ENCODE data around the gene STK4. TPM values are rescaled to one million over a fixed set of nuclear protein-coding genes. Genes with fewer than 3 reads are reported as not detected.
"Not testable (repeated sequence)": the region's sequence is repeated elsewhere in the genome, so short reads cannot be mapped to it uniquely, and the experiment has no call there.

STK4 gene
- total RNA-seq, 4 donors from 2014 or later, result 25.4 to 63.9 (median 33.5) TPM

- 54% methylated on average over 4 of the region's 4 CpGs for WGBS
- H3K4me1 ChIP-seq, result peaks cover 6% of the 10 kb centered on the region
- H3K27me3 ChIP-seq, result no peaks in the 10 kb centered on the region
- peaks cover 5% of the 10 kb centered on the region for H3K36me3 ChIP-seq
- no peaks in the 10 kb centered on the region for H3K9me3 ChIP-seq
- no peak overlapping the region for H3K4me3 ChIP-seq
- no peak for TF ChIP-seq POLR2A (IDR thresholded peaks at IDR 0.05)
- no peak for TF ChIP-seq POLR2AphosphoS5 (IDR thresholded peaks at IDR 0.05)
- TF ChIP-seq CTCF (IDR thresholded peaks at IDR 0.05), result no peak
- TF ChIP-seq EP300 (IDR thresholded peaks at IDR 0.05), result no peak
- no peak for DNase-seq (ENCODE audit: low spot score in 2 of 2)
- H3K27ac ChIP-seq, result peak overlapping the region; percentile 38
Measured at GRCh38 chr20:45061244-45061643, 94.9 kb downstream of the STK4 start.

- H3K4me3 ChIP-seq; H3K27me3 ChIP-seq; DNase-seq (ENCODE audit: low spot score in 2 of 2); H3K36me3 ChIP-seq; H3K27ac ChIP-seq; H3K9me3 ChIP-seq: not testable (repeated sequence)
- peaks cover 12% of the 10 kb centered on the region for H3K4me1 ChIP-seq
- WGBS, result 57% methylated on average over 2 of the region's 2 CpGs
Measured at GRCh38 chr20:45063107-45063506, 96.8 kb downstream of the STK4 start.

GRCh38 chr20:45064812-45065211 is 98.5 kb downstream of the STK4 start:
- H3K27ac ChIP-seq, result no peak overlapping the region
- TF ChIP-seq CTCF (IDR thresholded peaks at IDR 0.05), result no peak
- no peak for TF ChIP-seq POLR2AphosphoS5 (IDR thresholded peaks at IDR 0.05)
- TF ChIP-seq EP300 (IDR thresholded peaks at IDR 0.05), result no peak
- no peak for TF ChIP-seq POLR2A (IDR thresholded peaks at IDR 0.05)
- H3K27me3 ChIP-seq, result no peaks in the 10 kb centered on the region
- H3K4me3 ChIP-seq, result no peak overlapping the region
- peaks cover 12% of the 10 kb centered on the region for H3K4me1 ChIP-seq
- no peaks in the 10 kb centered on the region for H3K36me3 ChIP-seq
- H3K9me3 ChIP-seq, result no peaks in the 10 kb centered on the region
- no peak for DNase-seq (ENCODE audit: low spot score in 2 of 2)

DNA sequence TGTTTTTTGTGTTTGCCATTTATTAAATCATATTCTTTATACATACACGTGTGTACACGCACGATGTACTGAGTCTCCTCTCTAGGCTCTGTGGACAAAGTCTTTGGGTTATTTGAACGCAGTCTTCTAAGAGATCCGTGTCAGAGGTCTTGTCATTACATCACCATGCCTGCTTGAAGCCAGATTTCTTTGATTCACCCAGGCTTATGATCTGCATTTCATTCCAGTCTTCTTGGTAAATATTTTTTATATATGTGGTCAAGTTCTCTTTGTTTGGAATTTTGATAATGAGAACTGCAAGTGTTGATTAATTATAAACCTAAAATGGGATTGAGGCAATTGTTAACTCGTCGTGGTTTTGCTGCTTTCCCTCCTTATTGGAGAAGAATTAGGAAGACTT is 100.1 kb downstream of the STK4 start:
- H3K4me3 ChIP-seq, result no peak overlapping the region
- no peak overlapping the region for H3K27ac ChIP-seq
- H3K9me3 ChIP-seq, result no peaks in the 10 kb centered on the region
- H3K36me3 ChIP-seq, result no peaks in the 10 kb centered on the region
- TF ChIP-seq POLR2AphosphoS5 (IDR thresholded peaks at IDR 0.05) (no peak), CTCF (IDR thresholded peaks at IDR 0.05) (no peak), EP300 (IDR thresholded peaks at IDR 0.05) (no peak), POLR2A (IDR thresholded peaks at IDR 0.05) (no peak)
- WGBS, result 88% methylated on average over 7 of the region's 7 CpGs
- no peak for DNase-seq (ENCODE audit: low spot score in 2 of 2)
- H3K4me1 ChIP-seq, result peaks cover 11% of the 10 kb centered on the region
- no peaks in the 10 kb centered on the region for H3K27me3 ChIP-seq

DNA sequence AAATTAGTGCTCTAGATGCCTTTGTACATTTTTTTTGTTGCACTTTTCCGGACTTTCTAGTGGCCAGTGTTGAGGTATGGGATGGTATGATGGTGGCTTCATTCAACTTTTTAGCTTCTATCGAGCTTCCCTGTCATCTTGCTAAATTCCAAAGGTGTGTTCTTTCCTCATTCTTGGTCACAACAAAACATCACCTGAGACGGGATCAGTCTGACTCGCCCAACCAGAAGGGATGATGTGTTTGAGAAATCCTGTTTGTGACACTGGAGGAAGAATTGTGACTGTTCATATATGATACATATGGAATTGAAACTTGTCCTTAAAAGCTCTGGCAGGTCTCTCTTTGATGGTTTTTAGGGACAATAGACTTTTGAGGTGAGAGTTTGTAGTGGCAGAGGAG is 100.8 kb downstream of the STK4 start:
- Histone ChIP-seq H3K9me3 (no peaks in the 10 kb centered on the region), H3K4me3 (no peak overlapping the region), H3K36me3 (no peaks in the 10 kb centered on the region), H3K27me3 (no peaks in the 10 kb centered on the region), H3K4me1 (peaks cover 11% of the 10 kb centered on the region), H3K27ac (peak overlapping the region; percentile 28)
- 68% methylated on average over 4 of the region's 4 CpGs for WGBS
- no peak for DNase-seq (ENCODE audit: low spot score in 2 of 2)
- TF ChIP-seq EP300 (IDR thresholded peaks at IDR 0.05) (no peak), POLR2A (IDR thresholded peaks at IDR 0.05) (no peak), CTCF (IDR thresholded peaks at IDR 0.05) (no peak), POLR2AphosphoS5 (IDR thresholded peaks at IDR 0.05) (no peak)

DNA sequence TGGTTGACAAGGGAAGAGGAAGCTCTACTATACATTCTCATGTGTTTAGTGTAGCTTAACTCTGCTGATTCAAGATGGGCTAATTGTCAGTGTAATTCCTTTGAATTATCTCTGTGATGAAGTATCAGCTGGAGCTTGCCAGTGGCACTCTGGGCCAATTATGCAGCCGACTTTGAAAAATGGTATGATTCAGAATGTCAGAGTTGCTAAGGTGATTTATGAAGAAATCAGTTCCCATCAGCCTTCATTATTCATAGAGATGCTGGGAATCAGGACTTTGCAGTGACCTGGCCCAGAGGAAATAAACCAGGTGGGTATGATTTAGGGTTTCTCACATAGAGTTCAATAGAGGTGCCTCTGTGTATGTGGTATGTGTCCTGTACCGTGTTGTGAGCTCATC is 101.2 kb downstream of the STK4 start:
- H3K9me3 ChIP-seq, result no peaks in the 10 kb centered on the region
- H3K27ac ChIP-seq, result peak overlapping the region; percentile 28
- peaks cover 11% of the 10 kb centered on the region for H3K4me1 ChIP-seq
- no peaks in the 10 kb centered on the region for H3K36me3 ChIP-seq
- H3K4me3 ChIP-seq, result no peak overlapping the region
- no peak for DNase-seq (ENCODE audit: low spot score in 2 of 2)
- no peaks in the 10 kb centered on the region for H3K27me3 ChIP-seq
- WGBS, result 53% methylated on average over 2 of the region's 2 CpGs
- TF ChIP-seq CTCF (IDR thresholded peaks at IDR 0.05), result no peak
- no peak for TF ChIP-seq POLR2A (IDR thresholded peaks at IDR 0.05)
- no peak for TF ChIP-seq POLR2AphosphoS5 (IDR thresholded peaks at IDR 0.05)
- no peak for TF ChIP-seq EP300 (IDR thresholded peaks at IDR 0.05)

All from suprapubic skin (tissue), 4 donors.